ENCODE measurements around the gene TMEM219. TPM values are rescaled to one million over a fixed set of nuclear protein-coding genes. Genes with fewer than 3 reads are reported as not detected.

TMEM219 gene
- total RNA-seq, 4 donors from 2014 or later, result 118 to 143 (median 130) TPM

DNA sequence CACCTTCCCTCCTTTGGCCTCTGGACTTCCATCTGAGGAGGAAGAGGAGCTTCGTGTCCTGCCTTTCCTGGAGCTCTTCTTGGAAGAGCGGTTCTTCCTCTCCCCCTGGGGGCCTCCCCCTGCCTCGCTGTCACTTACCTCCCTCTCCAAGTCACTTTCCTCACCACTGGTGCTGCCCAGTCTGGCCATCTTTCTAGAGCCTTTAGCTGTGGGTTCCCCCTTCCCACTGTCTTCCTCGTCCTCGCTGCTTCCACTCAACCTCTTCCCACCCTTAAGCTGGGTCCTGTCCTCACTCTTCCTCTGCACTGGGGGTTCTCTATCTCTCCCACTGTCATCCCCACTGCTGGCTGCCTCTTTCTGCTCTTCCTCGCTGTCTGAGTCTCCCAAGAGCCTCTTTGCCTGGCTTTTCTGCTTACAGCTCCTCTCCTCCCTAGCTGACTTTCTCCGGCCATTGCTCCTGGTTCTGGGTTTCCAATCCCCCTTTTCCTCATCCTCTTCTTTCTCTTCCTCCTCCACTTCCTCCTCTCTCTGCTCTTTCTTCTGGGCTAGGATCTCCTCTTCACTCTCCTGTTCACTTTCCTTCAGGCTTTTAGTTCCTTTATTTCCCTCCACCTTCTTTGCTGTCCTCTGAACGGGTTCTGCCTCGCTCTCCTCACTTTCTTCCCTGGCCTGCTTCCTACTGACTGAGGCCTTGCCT lies 32.2 kb downstream of the TMEM219 start:
- no peak for DNase-seq (ENCODE audit: low spot score in 2 of 2)
- intact Hi-C loops (cut with DNase I; ENCODE audit: low total_unique reads), result no loop called here
- WGBS, 2 donors, result 80 to 85% methylated on average over 9 of the region's 9 CpGs
- TF ChIP-seq POLR2A (IDR thresholded peaks at IDR 0.05), result no peak
- TF ChIP-seq, protein P1, sequence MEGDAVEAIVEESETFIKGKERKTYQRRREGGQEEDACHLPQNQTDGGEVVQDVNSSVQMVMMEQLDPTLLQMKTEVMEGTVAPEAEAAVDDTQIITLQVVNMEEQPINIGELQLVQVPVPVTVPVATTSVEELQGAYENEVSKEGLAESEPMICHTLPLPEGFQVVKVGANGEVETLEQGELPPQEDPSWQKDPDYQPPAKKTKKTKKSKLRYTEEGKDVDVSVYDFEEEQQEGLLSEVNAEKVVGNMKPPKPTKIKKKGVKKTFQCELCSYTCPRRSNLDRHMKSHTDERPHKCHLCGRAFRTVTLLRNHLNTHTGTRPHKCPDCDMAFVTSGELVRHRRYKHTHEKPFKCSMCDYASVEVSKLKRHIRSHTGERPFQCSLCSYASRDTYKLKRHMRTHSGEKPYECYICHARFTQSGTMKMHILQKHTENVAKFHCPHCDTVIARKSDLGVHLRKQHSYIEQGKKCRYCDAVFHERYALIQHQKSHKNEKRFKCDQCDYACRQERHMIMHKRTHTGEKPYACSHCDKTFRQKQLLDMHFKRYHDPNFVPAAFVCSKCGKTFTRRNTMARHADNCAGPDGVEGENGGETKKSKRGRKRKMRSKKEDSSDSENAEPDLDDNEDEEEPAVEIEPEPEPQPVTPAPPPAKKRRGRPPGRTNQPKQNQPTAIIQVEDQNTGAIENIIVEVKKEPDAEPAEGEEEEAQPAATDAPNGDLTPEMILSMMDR (IDR thresholded peaks at IDR 0.05), result no peak
- no peak overlapping the region for H3K4me3 ChIP-seq (ENCODE audit: low read depth, poor library complexity, severe bottlenecking)

DNA sequence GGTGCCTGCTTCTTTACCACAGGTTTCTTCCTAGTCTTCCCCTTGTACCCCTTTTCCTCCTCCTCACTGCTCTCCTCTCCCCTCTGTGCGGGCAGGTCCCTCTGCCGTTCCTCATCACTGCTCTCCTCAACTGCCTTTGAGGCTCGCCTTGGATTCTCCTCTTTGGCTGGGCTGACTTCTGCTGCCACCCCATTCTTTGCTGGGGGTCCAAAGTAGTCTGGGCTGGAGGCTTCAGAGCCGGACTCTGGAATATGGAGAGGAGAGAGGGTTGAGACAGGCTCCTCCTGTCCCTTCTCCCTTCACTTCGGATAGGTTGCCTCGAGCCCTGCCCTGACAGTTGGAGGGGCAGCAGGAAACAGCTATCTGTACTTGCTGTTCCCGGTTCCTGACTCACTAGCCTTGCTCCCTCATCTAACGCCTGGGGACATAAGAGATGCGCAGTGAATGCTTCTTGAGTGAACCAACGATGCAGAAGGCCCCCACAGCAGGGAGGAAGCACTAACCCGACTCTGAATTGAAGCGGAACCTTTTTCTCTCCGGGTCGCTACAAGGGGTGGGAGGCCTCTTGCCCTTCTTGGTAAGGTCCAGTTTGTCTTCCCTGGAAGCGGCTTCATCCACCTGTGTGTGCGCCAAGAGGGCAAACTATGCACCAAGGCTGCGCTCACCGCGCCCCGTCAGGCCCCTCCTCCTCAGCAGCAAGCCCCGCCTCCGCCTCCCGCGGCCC lies 32.9 kb downstream of the TMEM219 start:
- peak overlapping the region; percentile 74 for H3K4me3 ChIP-seq (ENCODE audit: low read depth, poor library complexity, severe bottlenecking)
- peak in 1 of 2 donors; percentile 56 for DNase-seq (ENCODE audit: low spot score in 2 of 2)
- TF ChIP-seq, protein P1 (IDR thresholded peaks at IDR 0.05), result no peak
- TF ChIP-seq POLR2A (IDR thresholded peaks at IDR 0.05), result no peak
- intact Hi-C loops (cut with DNase I; ENCODE audit: low total_unique reads), result no loop called here
- 9 to 10% methylated on average over 21 to 24 of the region's 24 CpGs for WGBS, 2 donors

DNA sequence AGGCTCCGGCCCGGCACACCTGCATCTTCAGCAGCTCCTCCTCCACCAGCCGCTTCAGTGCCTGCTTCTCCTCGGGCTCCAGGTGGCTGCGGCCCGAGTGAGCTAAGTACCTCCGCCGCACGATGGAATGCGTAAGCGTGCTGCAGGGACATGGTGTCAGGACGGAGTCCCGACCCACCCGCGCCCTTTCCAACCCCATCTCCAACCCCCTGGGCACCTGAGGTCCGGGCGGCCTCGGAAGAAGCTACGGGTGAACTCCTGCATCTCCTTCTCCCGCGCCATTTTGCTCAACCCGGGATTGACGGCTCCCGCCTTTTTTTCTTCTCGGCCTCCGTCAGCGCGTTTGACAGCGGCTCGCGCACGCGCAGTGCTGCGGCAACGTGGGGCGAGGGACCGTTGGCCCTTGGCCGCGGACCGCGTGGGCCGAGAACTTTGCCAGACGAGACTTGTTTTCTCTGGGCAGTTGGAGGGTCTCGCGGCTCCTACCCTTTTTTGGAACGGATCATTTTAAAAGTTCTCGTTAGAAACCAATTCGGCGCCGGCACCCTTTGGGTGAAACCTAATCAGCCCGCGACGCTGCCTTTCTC lies 33.5 kb downstream of the TMEM219 start, which contains the start of gene HIRIP3:
Gene HIRIP3 (minus strand): TSS at position 294 of the 587 bp plus-strand sequence. CDS start 12 bp downstream, at position 282.
- WGBS, 2 donors, result 0% methylated on average over 47 to 53 of the region's 53 CpGs
- intact Hi-C loops (cut with DNase I; ENCODE audit: low total_unique reads), result no loop called here
- peak; percentile 85 to 97 for DNase-seq (ENCODE audit: low spot score in 2 of 2)
- TF ChIP-seq, protein P1 (IDR thresholded peaks at IDR 0.05), result no peak
- no peak for TF ChIP-seq POLR2A (IDR thresholded peaks at IDR 0.05)
- H3K4me3 ChIP-seq (ENCODE audit: low read depth, poor library complexity, severe bottlenecking), result peak within 1 kb of the TSS; percentile 74

DNA sequence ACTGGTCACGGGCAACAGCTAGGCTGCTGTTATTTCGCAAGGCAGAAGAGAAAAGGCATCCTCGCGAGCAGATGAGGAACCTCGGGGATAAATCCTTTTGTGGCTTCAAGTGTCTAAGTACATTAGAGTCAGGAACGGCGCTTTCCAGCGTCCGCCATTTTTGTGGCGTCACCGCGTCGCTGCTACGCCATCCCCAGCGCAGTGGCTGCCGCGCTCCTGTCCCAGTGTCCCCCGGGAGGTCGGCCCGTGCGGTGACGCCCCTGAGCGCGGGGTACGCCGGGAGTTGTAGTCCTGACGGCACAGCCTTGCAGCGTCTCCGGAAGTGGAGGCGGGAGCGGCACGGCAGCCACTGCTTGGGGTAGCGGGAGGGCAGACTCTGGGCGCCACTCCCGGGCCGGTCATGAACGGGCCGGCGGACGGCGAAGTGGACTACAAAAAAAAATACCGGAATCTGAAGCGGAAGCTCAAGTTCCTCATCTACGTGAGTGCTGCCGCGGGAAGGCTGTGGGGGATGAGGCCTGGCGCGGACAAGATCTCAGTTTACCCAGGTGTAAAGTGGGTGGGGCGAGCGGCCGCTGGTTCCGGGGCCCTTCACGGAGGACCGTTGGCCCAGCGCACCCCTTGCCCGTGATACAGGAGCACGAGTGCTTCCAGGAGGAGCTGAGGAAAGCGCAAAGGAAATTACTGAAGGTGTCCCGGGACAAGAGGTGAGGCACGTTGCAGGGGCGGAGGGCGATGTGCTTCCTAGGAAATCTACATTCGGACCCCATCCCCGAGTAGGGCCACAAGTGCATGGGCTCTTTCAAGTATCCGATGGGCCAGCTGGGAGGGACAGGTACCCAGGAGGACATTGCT lies 34.3 kb downstream of the TMEM219 start, which contains the start of gene INO80E:
Gene INO80E (plus strand): TSS at position 331 of the 855 bp plus-strand sequence. CDS start 70 bp downstream, at position 401.
- intact Hi-C loops (cut with DNase I; ENCODE audit: low total_unique reads), result no loop called here
- 0 to 1% methylated on average over 52 to 65 of the region's 65 CpGs for WGBS, 2 donors
- TF ChIP-seq, protein P1 (IDR thresholded peaks at IDR 0.05), result no peak
- TF ChIP-seq POLR2A (IDR thresholded peaks at IDR 0.05), result no peak
- peak within 1 kb of the TSS; percentile 74 for H3K4me3 ChIP-seq (ENCODE audit: low read depth, poor library complexity, severe bottlenecking)
- DNase-seq (ENCODE audit: low spot score in 2 of 2), result peak; percentile 97 to 100

DNA sequence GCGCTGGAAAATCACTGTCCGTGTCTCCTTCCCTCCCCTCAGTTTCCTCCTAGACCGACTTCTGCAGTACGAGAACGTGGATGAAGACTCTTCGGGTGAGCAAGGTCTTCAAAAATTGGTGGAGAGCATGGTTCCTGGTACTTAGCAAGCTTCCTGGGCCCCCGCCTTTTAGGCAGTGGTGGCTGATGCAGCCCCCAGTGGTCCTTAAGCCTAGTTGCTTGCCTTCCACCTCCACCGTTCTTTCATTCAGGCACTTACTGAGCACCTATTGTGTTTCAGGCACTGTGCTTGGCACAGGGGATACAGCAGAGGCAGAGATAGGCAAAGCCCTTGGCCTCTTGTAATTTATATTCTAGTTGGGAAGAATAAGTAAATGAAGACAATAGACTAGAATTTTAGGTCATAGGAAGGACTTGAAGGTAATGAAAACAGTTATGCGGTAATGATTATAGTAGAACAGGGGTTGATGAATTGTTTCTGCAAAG lies 34.9 kb downstream of the TMEM219 start:
- peak overlapping the region; percentile 74 for H3K4me3 ChIP-seq (ENCODE audit: low read depth, poor library complexity, severe bottlenecking)
- intact Hi-C loops (cut with DNase I; ENCODE audit: low total_unique reads), result no loop called here
- TF ChIP-seq, protein P1 (IDR thresholded peaks at IDR 0.05), result no peak
- no peak for TF ChIP-seq POLR2A (IDR thresholded peaks at IDR 0.05)
- no peak for DNase-seq (ENCODE audit: low spot score in 2 of 2)
- WGBS, 2 donors, result 21 to 23% methylated on average over 9 of the region's 9 CpGs
